Mammary epithelial cell (primary cell): Measurements from ENCODE around the gene MYRF.

Source experiments
- CTCF ChIP-seq, 2 donors: IDR thresholded peaks in 1 of 2; conservative IDR thresholded peaks in 1 of 2; 2 replicates each; pipeline ENCODE4 v1.5.1; 2011 to 2012; ENCODE audit warnings: inconsistent platforms in 2 of 2, low read length in 2 of 2, mild to moderate bottlenecking in 2 of 2, control low read depth in 1 of 2, low read depth in 1 of 2; ENCODE audit not compliant: insufficient read depth in 1 of 2; ENCODE audit errors: extremely low read depth in 1 of 2
- EZH2 ChIP-seq: IDR thresholded peaks from 2 replicates; pipeline ENCODE4 v1.6.1; 2012; ENCODE audit warnings: low read length, inconsistent platforms, borderline replicate concordance

GRCh38 chr11:61738776-61739175 lies 13.7 kb upstream of the MYRF start:
- no peak for TF ChIP-seq CTCF (conservative IDR thresholded peaks at IDR 0.05 in 1 of 2, IDR thresholded peaks at IDR 0.05 in 1 of 2; ENCODE audit: extremely low read depth in 1 of 2, insufficient read depth in 1 of 2, low read depth in 1 of 2, low read length in 2 of 2)
- TF ChIP-seq EZH2, result no peak
